Stimulated activated CD4-positive, alpha-beta T cell treated with anti-CD3 and anti-CD28 coated beads, Interleukin-4, amount 100 ng/mL, for 48 hours (primary cell): Measurements from ENCODE around the gene TIMMDC1.
"Not testable (repeated sequence)": the region's sequence is repeated elsewhere in the genome, so short reads cannot be mapped to it uniquely, and the experiment has no call there.

ENCODE experiments used
- DNase-seq, 2 donors: peaks; one replicate each; pipeline ENCODE4 v3.0.0-alpha.2; 2020; ENCODE audit warnings: low read depth in 2 of 2

TIMMDC1 gene

GRCh38 chr3:119557192-119557876, 59.0 kb downstream of the TIMMDC1 start:
- no peak for DNase-seq

DNA sequence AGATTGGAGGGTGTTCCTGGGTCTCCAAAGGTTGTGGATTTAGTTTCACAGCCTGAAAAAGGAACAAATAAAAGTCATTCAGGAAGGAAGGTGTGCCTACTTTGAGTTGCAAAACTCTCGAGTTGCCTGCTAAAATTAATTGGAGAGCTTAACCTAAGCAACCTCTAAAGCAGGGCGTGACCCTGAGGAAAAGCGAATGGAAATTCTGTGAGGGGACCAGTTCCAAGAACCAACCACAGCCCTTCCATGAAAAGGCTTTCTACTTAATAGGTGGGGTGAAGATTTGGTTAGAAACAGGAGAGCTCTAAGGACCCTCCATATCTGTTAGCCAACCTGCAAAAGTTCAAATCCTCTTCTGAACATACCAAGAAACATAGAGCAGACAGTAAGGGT, 59.5 kb downstream of the TIMMDC1 start:
- DNase-seq: no peak

DNA sequence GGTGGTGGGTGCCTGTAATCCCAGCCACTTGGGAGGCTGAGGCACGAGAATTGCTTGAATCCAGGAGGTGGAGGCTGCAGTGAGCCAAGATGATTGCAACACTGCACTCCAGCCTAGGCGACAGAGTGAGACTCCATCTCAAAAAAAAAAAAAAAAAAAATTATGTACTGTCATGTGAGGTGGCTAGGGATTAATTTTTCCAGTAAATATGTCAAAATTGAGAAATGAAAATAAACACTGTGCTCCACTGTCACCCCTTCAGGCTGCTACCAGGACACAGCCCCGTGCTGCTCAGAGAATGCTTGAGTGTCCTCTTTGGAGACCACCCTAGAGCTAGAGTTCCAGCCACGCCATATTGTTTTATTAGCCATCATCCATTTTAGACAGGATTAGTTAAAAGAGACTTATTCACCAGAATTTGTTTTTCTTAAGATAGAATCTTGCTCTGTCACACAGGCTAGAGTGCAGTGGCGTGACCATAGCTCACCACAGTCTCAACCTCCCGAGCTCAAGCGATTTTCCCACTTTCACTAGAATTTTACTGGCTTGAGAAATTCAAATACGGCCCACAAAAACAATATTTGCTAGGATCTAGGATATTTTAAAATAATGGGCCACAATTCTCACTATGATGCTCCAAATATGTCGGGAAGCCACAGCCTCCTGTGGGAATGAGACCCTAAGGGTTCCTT, 60.4 kb downstream of the TIMMDC1 start:
- DNase-seq: no peak

DNA sequence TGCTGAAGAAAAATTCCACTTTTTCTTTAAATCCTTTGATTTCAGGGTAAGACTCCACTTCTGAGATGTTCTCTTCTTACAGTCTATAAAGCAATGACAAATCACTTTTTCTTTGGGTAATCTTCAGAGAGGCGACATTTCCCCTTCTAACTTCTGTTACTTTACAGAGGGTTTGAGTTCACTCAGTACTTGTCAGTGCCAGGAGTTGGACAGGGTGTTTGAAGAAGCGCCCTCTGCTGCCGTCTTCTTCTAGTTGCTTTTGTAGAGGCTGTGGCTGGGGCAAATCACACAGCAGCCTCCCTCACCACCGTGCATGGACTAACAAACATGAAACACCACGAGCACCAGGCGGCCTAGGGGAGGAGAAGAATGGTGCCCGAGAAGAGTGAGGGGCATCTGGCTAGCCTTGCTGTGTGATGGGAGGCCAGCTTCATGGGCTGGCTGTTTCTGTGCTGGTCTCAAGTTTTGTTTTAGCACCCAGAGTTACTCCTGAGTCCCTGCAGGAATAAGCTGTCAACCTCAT, 61.2 kb downstream of the TIMMDC1 start, which contains the start of gene CD80:
CD80 (minus strand) TSS at position 174 of the 523 bp plus-strand sequence. CDS start 1,886 bp downstream, outside the sequence.
- peak; percentile 38 to 62 for DNase-seq

DNA sequence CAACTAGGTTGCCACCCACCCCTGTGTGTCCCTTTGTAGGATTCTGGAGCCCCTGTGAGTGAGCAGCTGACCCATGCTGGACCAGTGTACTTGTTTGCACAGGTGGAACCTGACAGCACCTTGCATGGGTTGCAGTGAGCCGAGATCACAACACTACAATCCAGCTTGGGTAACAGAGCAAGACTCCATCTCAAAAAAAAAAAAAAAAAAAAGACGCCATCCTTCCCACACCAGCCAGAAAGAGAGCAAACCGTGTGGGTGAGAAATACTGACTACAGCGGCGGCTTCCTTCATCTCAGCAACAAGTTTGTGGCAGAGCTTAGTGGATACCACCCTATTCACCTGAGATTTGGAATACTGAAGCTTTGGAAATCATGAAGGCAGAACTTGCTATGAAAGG, 61.8 kb downstream of the TIMMDC1 start:
- DNase-seq: no peak

- peak in 1 of 2 donors; percentile 40 for DNase-seq
These were observed 64.1 kb downstream of the TIMMDC1 start for GRCh38 chr3:119562307-119562961.

GRCh38 chr3:119563334-119563733, 65.0 kb downstream of the TIMMDC1 start:
- not testable (repeated sequence) for DNase-seq

DNA sequence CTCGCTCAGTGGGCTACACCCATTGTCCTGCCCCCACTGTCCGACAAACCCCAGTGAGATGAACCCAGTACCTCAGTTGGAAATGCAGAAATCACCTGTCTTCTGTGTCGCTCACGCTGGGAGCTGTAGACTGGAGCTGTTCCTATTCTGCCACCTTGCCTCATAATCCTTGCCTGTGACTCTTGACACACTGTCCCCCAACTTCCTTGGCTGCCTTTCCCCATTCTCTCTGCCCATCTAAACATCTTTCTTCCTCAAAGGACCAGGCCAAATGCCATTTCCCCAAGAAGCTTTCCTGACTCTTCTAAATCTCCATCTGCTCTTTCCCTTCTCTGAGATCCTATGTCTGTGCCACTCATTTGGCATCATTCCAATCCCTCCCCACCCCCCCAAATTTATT, 70.8 kb downstream of the TIMMDC1 start:
- no peak for DNase-seq

DNA sequence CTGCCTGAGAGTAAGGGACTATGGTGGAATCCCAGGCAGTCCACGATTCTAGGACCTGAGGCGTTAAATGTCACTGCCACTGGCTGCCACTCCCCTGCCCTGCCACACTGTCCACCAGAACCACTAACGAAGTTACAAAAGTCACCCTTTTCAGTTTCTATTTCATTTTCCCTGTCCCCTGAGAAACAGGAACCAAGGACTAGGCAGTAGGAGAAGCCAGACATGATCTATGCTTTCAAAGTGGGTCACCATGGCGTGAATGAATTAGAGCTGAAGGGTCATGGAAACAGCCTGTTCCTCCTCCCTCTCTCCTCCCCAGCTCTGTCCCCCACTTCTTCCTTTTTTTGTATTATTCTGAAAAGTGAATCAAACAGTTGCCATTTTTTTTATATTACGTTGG, 71.9 kb downstream of the TIMMDC1 start:
- DNase-seq: no peak

GRCh38 chr3:119571230-119571629, 72.9 kb downstream of the TIMMDC1 start:
- DNase-seq: no peak

GRCh38 chr3:119571688-119572087, 73.3 kb downstream of the TIMMDC1 start:
- DNase-seq: no peak
